Colonic mucosa (tissue), 4 donors: ENCODE data around the gene TRABD2B. TPM values are rescaled to one million over a fixed set of nuclear protein-coding genes. Genes with fewer than 3 reads are reported as not detected.

Experiments used
- DNase-seq: peaks from one replicate; pipeline ENCODE4 v3.0.0-alpha.2; 2020
- H3K27ac ChIP-seq: fragments of 200-600 bp; one replicate; pipeline ENCODE4 v1.8.0; 2021
- H3K27me3 ChIP-seq: fragments of 200-600 bp; one replicate; pipeline ENCODE4 v1.8.0; 2021
- H3K36me3 ChIP-seq: fragments of 200-600 bp; one replicate; pipeline ENCODE4 v1.8.0; 2021
- H3K4me1 ChIP-seq: fragments of 200-600 bp; one replicate; pipeline ENCODE4 v1.8.0; 2021; ENCODE audit warnings: mild to moderate bottlenecking
- H3K4me3 ChIP-seq: fragments of 200-600 bp; one replicate; pipeline ENCODE4 v1.8.0; 2021
- H3K9ac ChIP-seq, 2 donors: one replicate each; pipeline ENCODE4 v1.7.0; 2013; ENCODE audit warnings: control low read depth in 2 of 2, low read depth in 2 of 2, low read length in 2 of 2
- H3K9me3 ChIP-seq: fragments of 200-600 bp; one replicate; pipeline ENCODE4 v1.8.0; 2021
- CTCF ChIP-seq: fragments of 200-600 bp; IDR thresholded peaks from one replicate; pipeline ENCODE4 v1.8.0; 2022; ENCODE audit warnings: antibody characterized with exemption, mild to moderate bottlenecking
- intact Hi-C: fragments of 100-400 bp; cut with DNase I; formaldehyde crosslinking; loops from one replicate; pipeline ENCODE4 v1.14.1; 2022
- total RNA-seq, 2 donors: library from RNA; stranded (reverse); fragmentation: NEBNext Ultra II Directional in 1 of 2; extraction: Animal tissue kit (Norgen Biotek cat#: 25700) in 1 of 2; gene quantifications; one replicate each; pipeline ENCODE4 v1.2.1, GENCODE V29; 2021
- donor health status: healthy.
- donor health status: DM: no; HTN: no; CAD: no.
- donor health status: DM: no; HTN: no; CAD: no.

TRABD2B gene
- total RNA-seq, 2 donors from 2014 or later: 0.42 to 0.77 TPM

- no peak overlapping the region for H3K4me3 ChIP-seq
- intact Hi-C loops: no loop called here
- H3K27me3 ChIP-seq: no peaks in the 10 kb centered on the region
- H3K9ac ChIP-seq: no peak overlapping the region
- TF ChIP-seq CTCF: no peak
- no peaks in the 10 kb centered on the region for H3K36me3 ChIP-seq
- H3K27ac ChIP-seq: no peak overlapping the region
- no peaks in the 10 kb centered on the region for H3K9me3 ChIP-seq
- no peaks in the 10 kb centered on the region for H3K4me1 ChIP-seq
- DNase-seq: no peak
These were observed 43.5 kb downstream of the TRABD2B start for GRCh38 chr1:47953661-47954060.

GRCh38 chr1:47951545-47952235 lies 45.5 kb downstream of the TRABD2B start:
- Histone ChIP-seq H3K36me3 (no peaks in the 10 kb centered on the region), H3K9ac (no peak overlapping the region), H3K4me1 (no peaks in the 10 kb centered on the region), H3K4me3 (no peak overlapping the region), H3K27me3 (no peaks in the 10 kb centered on the region), H3K9me3 (no peaks in the 10 kb centered on the region), H3K27ac (no peak overlapping the region)
- DNase-seq: no peak
- intact Hi-C loops: no loop called here
- no peak for TF ChIP-seq CTCF

GRCh38 chr1:47951026-47951425 lies 46.2 kb downstream of the TRABD2B start:
- Histone ChIP-seq H3K27me3 (no peaks in the 10 kb centered on the region), H3K4me3 (no peak overlapping the region), H3K4me1 (no peaks in the 10 kb centered on the region), H3K36me3 (no peaks in the 10 kb centered on the region), H3K9ac (no peak overlapping the region), H3K9me3 (no peaks in the 10 kb centered on the region), H3K27ac (no peak overlapping the region)
- TF ChIP-seq CTCF: no peak
- intact Hi-C loops: no loop called here
- DNase-seq: no peak

- Histone ChIP-seq H3K27ac (no peak overlapping the region), H3K36me3 (no peaks in the 10 kb centered on the region)
- intact Hi-C loops: no loop called here
These were observed 46.7 kb downstream of the TRABD2B start for GRCh38 chr1:47950471-47950870.

GRCh38 chr1:47948126-47948525 lies 49.1 kb downstream of the TRABD2B start:
- peak; percentile 49 for DNase-seq
- no peak overlapping the region for H3K4me3 ChIP-seq
- intact Hi-C loops: no loop called here
- TF ChIP-seq CTCF: no peak
- H3K9me3 ChIP-seq: no peaks in the 10 kb centered on the region
- H3K27ac ChIP-seq: no peak overlapping the region
- H3K36me3 ChIP-seq: no peaks in the 10 kb centered on the region
- H3K27me3 ChIP-seq: no peaks in the 10 kb centered on the region
- no peak overlapping the region for H3K9ac ChIP-seq
- H3K4me1 ChIP-seq: no peaks in the 10 kb centered on the region

More at GRCh38 chr1:47950471-47950870, 46.7 kb downstream of the TRABD2B start:
- TF ChIP-seq CTCF: no peak
- Histone ChIP-seq H3K4me3 (no peak overlapping the region), H3K27me3 (no peaks in the 10 kb centered on the region), H3K9me3 (no peaks in the 10 kb centered on the region), H3K9ac (no peak overlapping the region), H3K4me1 (no peaks in the 10 kb centered on the region)
- no peak for DNase-seq
